Nephron (organoid): ENCODE results near the gene HOXA10.

ENCODE experiments used
- H3K27ac Mint-ChIP-seq, 3 experiments: 2 replicates each; pipeline ENCODE4 v1.8.0; 2020; ENCODE audit warnings: mixed read lengths in 3 of 3, mild to moderate bottlenecking in 2 of 3, moderate library complexity in 1 of 3
- H3K27me3 Mint-ChIP-seq: 2 replicates; pipeline ENCODE4 v1.8.0; 2021; ENCODE audit warnings: low read depth, mild to moderate bottlenecking, moderate library complexity, mixed read lengths
- H3K36me3 Mint-ChIP-seq: 2 replicates; pipeline ENCODE4 v1.8.0; 2020; ENCODE audit warnings: low read depth, mixed read lengths
- H3K4me1 Mint-ChIP-seq: 2 replicates; pipeline ENCODE4 v1.8.0; 2020; ENCODE audit warnings: mixed read lengths
- H3K4me3 Mint-ChIP-seq, 3 experiments: 2 replicates each; pipeline ENCODE4 v1.8.0; 2020; ENCODE audit warnings: mild to moderate bottlenecking in 3 of 3, mixed read lengths in 3 of 3, moderate library complexity in 2 of 3
- H3K9me3 Mint-ChIP-seq: 2 replicates; pipeline ENCODE4 v1.8.0; 2020; ENCODE audit warnings: mixed read lengths
- TF ChIP-seq, protein P1 (sequence below), 3 experiments: fragments of 200-600 bp; sonication (generic); IDR thresholded peaks; one replicate each; pipeline ENCODE4 v1.5.0; 2021; ENCODE audit warnings: antibody characterized with exemption in 3 of 3; ENCODE audit not compliant: unreplicated experiment in 3 of 3

Gene HOXA10

GRCh38 chr7:27172823-27173510 lies 1.2 kb downstream of the HOXA10 start:
- Mint-ChIP-seq H3K4me1 (peaks cover 46% of the 10 kb centered on the region), H3K27ac (peak overlapping the region; percentile 99 to 100 (median 99)), H3K4me3 (peak overlapping the region; percentile 92 to 95 (median 93)), H3K9me3 (no peaks in the 10 kb centered on the region), H3K36me3 (peaks cover 68% of the 10 kb centered on the region), H3K27me3 (peaks cover 52% of the 10 kb centered on the region)
- TF ChIP-seq, protein P1, sequence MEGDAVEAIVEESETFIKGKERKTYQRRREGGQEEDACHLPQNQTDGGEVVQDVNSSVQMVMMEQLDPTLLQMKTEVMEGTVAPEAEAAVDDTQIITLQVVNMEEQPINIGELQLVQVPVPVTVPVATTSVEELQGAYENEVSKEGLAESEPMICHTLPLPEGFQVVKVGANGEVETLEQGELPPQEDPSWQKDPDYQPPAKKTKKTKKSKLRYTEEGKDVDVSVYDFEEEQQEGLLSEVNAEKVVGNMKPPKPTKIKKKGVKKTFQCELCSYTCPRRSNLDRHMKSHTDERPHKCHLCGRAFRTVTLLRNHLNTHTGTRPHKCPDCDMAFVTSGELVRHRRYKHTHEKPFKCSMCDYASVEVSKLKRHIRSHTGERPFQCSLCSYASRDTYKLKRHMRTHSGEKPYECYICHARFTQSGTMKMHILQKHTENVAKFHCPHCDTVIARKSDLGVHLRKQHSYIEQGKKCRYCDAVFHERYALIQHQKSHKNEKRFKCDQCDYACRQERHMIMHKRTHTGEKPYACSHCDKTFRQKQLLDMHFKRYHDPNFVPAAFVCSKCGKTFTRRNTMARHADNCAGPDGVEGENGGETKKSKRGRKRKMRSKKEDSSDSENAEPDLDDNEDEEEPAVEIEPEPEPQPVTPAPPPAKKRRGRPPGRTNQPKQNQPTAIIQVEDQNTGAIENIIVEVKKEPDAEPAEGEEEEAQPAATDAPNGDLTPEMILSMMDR (IDR thresholded peaks at IDR 0.05; ENCODE audit: unreplicated experiment in 3 of 3): no peak

DNA sequence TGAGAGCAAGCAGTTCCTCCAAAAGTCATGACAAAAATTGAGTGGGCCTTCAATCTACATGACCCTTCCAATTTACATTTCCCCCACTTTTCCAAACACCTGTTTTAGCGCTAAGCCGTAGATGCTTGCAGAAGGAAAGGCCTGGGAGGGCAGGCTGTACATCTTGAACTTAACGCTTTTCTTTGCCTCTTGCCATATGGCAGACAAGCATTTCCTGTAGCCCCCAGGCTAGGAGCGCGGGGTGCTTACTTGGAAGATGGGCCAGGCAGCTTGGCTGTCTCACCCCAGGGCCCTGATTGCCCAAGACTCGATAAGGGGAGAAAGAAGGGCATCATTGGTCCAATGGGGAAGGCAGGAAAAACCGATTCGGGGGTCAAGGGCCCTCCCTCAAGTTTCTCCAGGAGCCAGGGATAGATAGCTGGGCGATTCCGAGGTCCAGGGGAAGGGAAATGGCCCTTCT lies 1.8 kb downstream of the HOXA10 start:
- H3K9me3 Mint-ChIP-seq: no peaks in the 10 kb centered on the region
- H3K4me3 Mint-ChIP-seq: peak overlapping the region; percentile 92 to 95 (median 93)
- H3K4me1 Mint-ChIP-seq: peaks cover 45% of the 10 kb centered on the region
- H3K36me3 Mint-ChIP-seq: peaks cover 68% of the 10 kb centered on the region
- peak overlapping the region; percentile 99 to 100 (median 99) for H3K27ac Mint-ChIP-seq
- TF ChIP-seq, protein P1 (IDR thresholded peaks at IDR 0.05; ENCODE audit: unreplicated experiment in 3 of 3): no peak
- peaks cover 46% of the 10 kb centered on the region for H3K27me3 Mint-ChIP-seq

DNA sequence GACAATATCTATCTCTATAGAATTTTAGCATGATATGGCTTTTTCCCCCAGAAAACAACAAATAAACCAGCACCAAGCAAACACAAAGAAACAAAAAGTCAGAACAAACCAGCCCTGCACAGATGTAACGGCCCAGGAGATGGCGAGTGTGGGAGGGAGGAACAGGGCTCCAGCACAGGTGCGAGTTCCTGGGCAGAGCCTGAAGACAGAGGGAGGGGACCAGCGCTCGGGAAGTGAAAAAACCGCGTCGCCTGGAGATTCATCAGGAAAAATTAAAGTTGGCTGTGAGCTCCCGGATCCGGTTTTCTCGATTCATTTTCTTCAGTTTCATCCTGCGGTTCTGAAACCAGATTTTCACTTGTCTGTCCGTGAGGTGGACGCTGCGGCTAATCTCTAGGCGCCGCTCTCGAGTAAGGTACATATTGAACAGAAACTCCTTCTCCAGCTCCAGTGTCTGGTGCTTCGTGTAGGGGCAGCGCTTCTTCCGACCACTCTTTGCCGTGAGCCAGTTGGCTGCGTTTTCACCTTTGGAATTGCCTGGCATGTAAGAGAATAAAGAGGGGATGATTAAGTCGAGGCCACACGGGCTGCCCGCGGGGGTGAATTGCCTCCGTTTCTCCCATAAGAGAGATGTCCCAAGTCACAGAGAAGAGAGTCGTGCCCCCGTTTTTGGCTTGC lies 2.3 kb downstream of the HOXA10 start:
- peak overlapping the region; percentile 92 to 95 (median 93) for H3K4me3 Mint-ChIP-seq

GRCh38 chr7:27171325-27171636 lies 2.8 kb downstream of the HOXA10 start:
- Mint-ChIP-seq H3K36me3 (peaks cover 63% of the 10 kb centered on the region), H3K4me3 (peak overlapping the region; percentile 92 to 95 (median 93)), H3K27ac (peak overlapping the region; percentile 99 to 100 (median 99)), H3K4me1 (peaks cover 41% of the 10 kb centered on the region), H3K9me3 (no peaks in the 10 kb centered on the region), H3K27me3 (peaks cover 36% of the 10 kb centered on the region)
- TF ChIP-seq, protein P1 (IDR thresholded peaks at IDR 0.05; ENCODE audit: unreplicated experiment in 3 of 3): no peak

More for the DNA sequence above, 2.3 kb downstream of the HOXA10 start:
- Mint-ChIP-seq H3K36me3 (peaks cover 68% of the 10 kb centered on the region), H3K4me1 (peaks cover 41% of the 10 kb centered on the region), H3K9me3 (no peaks in the 10 kb centered on the region), H3K27me3 (peaks cover 40% of the 10 kb centered on the region), H3K27ac (peak overlapping the region; percentile 99 to 100 (median 99))
- TF ChIP-seq, protein P1 (IDR thresholded peaks at IDR 0.05; ENCODE audit: unreplicated experiment in 3 of 3): no peak

DNA sequence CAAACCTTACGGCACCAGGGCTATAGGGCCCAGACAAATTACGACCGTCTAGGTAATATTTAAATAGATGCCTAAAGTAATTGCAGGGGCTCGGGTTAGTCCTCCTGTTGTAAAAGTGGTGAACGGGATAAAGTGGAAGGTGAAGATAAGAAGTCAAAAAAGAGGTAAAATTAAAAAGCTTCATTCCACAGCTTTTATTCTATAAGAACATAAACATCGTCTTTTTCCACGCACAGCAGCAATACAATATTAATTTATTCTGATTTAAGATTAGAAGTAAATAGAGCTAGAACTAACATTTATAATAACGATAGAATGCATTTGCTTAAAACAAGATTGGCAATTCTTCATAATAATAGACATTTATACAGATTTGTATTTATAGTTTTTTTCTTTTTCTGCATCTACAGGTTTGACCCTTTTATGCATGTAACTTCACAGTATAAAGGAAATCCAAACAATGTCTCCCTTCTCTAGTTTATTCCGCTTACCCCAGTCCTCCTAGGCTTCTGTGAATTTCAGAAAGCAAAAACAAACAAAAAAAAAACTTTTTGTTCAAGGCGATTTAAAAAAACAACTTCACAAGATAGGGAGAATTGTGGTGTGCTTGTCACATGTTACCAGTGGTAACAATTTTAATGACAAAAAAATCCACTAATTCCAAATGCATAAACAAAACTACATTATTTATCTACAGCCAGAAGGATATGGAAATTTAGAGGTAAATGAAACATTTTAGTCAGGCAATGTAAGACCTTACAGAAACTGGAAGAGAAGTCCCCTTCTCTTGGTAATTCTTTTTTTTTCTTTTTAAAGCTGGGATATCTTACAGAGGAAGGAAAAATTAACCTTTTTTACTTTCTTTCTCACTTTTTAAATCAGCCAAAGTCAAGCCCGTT lies 3.4 kb downstream of the HOXA10 start:
- Mint-ChIP-seq H3K4me3 (peak overlapping the region; percentile 92 to 95 (median 93)), H3K4me1 (peaks cover 36% of the 10 kb centered on the region), H3K36me3 (peaks cover 61% of the 10 kb centered on the region), H3K9me3 (no peaks in the 10 kb centered on the region), H3K27me3 (peaks cover 29% of the 10 kb centered on the region), H3K27ac (peak overlapping the region; percentile 99 to 100 (median 99))
- TF ChIP-seq, protein P1 (IDR thresholded peaks at IDR 0.05; ENCODE audit: unreplicated experiment in 3 of 3): no peak
